Tibial nerve (tissue), 3 donors: ENCODE data around the gene DENND11.

ENCODE experiments used
- CTCF ChIP-seq, 5 experiments: fragments of 200-600 bp in 3 of 5; fragments of 450-650 bp in 2 of 5; sonication (generic) in 3 of 5; IDR thresholded peaks; one replicate each; pipeline ENCODE4 v1.5.1; 2016 to 2019; ENCODE audit warnings: antibody characterized with exemption in 5 of 5, mild to moderate bottlenecking in 3 of 5, moderate library complexity in 2 of 5
- POLR2A ChIP-seq, 2 donors: fragments of 450-650 bp; IDR thresholded peaks; one replicate each; pipeline ENCODE4 v1.6.1; 2017; ENCODE audit warnings: antibody characterized with exemption in 2 of 2, mild to moderate bottlenecking in 2 of 2, moderate library complexity in 2 of 2

GRCh38 chr7:141696348-141696747, 5.6 kb downstream of the DENND11 start:
- no peak for TF ChIP-seq CTCF (IDR thresholded peaks at IDR 0.05)
- TF ChIP-seq POLR2A (IDR thresholded peaks at IDR 0.05): no peak
